SU-DHL-6 (cell line): ENCODE results near the gene RPS17.

Experiments
- H2AFZ ChIP-seq: fragments of 200-600 bp; sonication (generic); 2 replicates; pipeline ENCODE4 v1.6.1; 2014; ENCODE audit warnings: low read depth, mild to moderate bottlenecking, moderate library complexity, mixed read lengths, antibody characterized with exemption, low read length; ENCODE audit not compliant: severe bottlenecking
- H3F3A ChIP-seq: fragments of 200-600 bp; shearing (Covaris generic); 2 replicates; pipeline ENCODE4 v1.6.0; 2016; ENCODE audit warnings: antibody characterized with exemption, mild to moderate bottlenecking; ENCODE audit not compliant: insufficient read depth
- H3K27ac ChIP-seq: fragments of 200-600 bp; sonication (generic); 2 replicates; pipeline ENCODE4 v1.5.1; 2016; ENCODE audit warnings: low read depth, mild to moderate bottlenecking, low read length, moderate library complexity, mixed read lengths
- H3K27me3 ChIP-seq: fragments of 200-600 bp; sonication (generic), shearing (Covaris generic); 2 replicates; pipeline ENCODE4 v1.6.0; 2014; ENCODE audit warnings: mild to moderate bottlenecking, low read length
- H3K36me3 ChIP-seq: fragments of 200-600 bp; sonication (generic); 2 replicates; pipeline ENCODE4 v1.6.1; 2014; ENCODE audit warnings: mild to moderate bottlenecking, low read length, mixed read lengths
- H3K4me2 ChIP-seq: fragments of 300-600, 200-600 bp; shearing (Covaris generic), sonication (generic); 2 replicates; pipeline ENCODE4 v1.6.0; 2014; ENCODE audit warnings: low read length, low read depth, mild to moderate bottlenecking; ENCODE audit not compliant: poor library complexity, severe bottlenecking
- H3K4me3 ChIP-seq: fragments of 200-600 bp; sonication (generic); 2 replicates; pipeline ENCODE4 v1.5.1; 2014; ENCODE audit warnings: antibody characterized with exemption, low read length, mild to moderate bottlenecking, mixed read lengths; ENCODE audit not compliant: insufficient read depth, poor library complexity, severe bottlenecking
- H3K79me2 ChIP-seq: fragments of 200-600 bp; sonication (generic); 2 replicates; pipeline ENCODE4 v1.6.1; 2014; ENCODE audit warnings: mild to moderate bottlenecking, low read length, moderate library complexity; ENCODE audit not compliant: insufficient read depth
- H3K9ac ChIP-seq: fragments of 200-600 bp; sonication (generic); 2 replicates; pipeline ENCODE4 v1.7.0; 2014; ENCODE audit warnings: mild to moderate bottlenecking, low read length
- H3K9me2 ChIP-seq: fragments of 200-600 bp; sonication (generic); replicated peaks from 2 replicates; pipeline ENCODE4 v1.6.1; 2014; ENCODE audit warnings: low read length; ENCODE audit not compliant: insufficient read depth
- H3K9me3 ChIP-seq: fragments of 200-600 bp; sonication (generic); 2 replicates; pipeline ENCODE4 v1.6.1; 2014; ENCODE audit warnings: low read length, mixed read lengths; ENCODE audit not compliant: insufficient read depth
- H4K20me1 ChIP-seq: fragments of 200-600 bp; sonication (generic); 2 replicates; pipeline ENCODE4 v1.6.1; 2014; ENCODE audit warnings: low read depth, mild to moderate bottlenecking, antibody characterized with exemption, low read length, moderate library complexity, mixed read lengths
- CTCF ChIP-seq: fragments of 200-600 bp; sonication (generic); IDR thresholded peaks from one replicate; pipeline ENCODE4 v1.5.1; 2017; ENCODE audit warnings: antibody characterized with exemption, mild to moderate bottlenecking, low read length, moderate library complexity; ENCODE audit not compliant: insufficient read depth, poor library complexity, severe bottlenecking
- EZH2phosphoT487 ChIP-seq: fragments of 200-600 bp; sonication (generic), shearing (Covaris generic); conservative IDR thresholded peaks from 2 replicates; pipeline ENCODE4 v1.6.1; 2018; ENCODE audit warnings: mild to moderate bottlenecking, antibody characterized with exemption, low read length, moderate library complexity, mixed read lengths

Gene RPS17

DNA sequence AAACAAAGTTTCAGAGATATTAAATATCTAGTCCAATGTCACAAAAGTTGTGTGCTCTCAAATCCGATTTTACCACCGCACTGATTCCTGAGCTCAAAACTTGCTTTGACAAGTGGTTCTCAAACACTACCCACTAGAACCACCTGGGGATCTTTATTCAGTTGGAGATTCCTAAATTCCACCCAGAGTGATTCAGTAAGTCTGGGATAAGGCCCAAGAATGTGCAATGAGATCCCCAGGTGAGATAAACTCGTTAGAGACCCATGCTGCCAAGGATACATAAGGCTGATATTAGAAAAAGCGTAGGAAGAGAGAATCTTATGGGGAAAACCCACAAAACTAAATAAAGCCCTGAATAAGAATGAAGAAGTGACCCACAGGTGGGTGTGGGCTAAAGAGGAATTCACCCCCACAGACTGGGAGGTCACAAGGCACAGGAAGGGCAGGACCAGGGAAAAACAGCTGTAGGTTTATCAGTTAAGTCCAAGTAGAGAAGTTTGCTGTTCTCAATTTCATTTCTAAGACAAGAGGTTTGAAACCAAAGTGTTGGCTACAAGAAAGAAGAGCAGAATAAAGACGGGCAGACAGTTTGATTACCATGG is 11.5 kb upstream of the RPS17 start:
- Histone ChIP-seq H3K27ac (no peak overlapping the region), H2AFZ (no peak overlapping the region), H3K27me3 (no peaks in the 10 kb centered on the region), H4K20me1 (no peaks in the 10 kb centered on the region), H3K9ac (no peak overlapping the region), H3K79me2 (no peaks in the 10 kb centered on the region), H3K9me2 (no peaks in the 10 kb centered on the region), H3K36me3 (no peaks in the 10 kb centered on the region), H3K9me3 (no peaks in the 10 kb centered on the region), H3F3A (no peaks in the 10 kb centered on the region), H3K4me2 (no peak overlapping the region), H3K4me3 (no peak overlapping the region)
- TF ChIP-seq CTCF = no peak

GRCh38 chr15:82549199-82549665 is 9.0 kb upstream of the RPS17 start:
- Histone ChIP-seq H3K27me3 (no peaks in the 10 kb centered on the region), H3K4me2 (no peak overlapping the region), H3K4me3 (no peak overlapping the region), H3K9ac (no peak overlapping the region), H3K27ac (no peak overlapping the region), H3K9me3 (no peaks in the 10 kb centered on the region), H3K79me2 (no peaks in the 10 kb centered on the region), H4K20me1 (no peaks in the 10 kb centered on the region), H3K9me2 (no peaks in the 10 kb centered on the region), H3K36me3 (no peaks in the 10 kb centered on the region), H3F3A (no peaks in the 10 kb centered on the region), H2AFZ (no peak overlapping the region)
- TF ChIP-seq EZH2phosphoT487 = no peak
- TF ChIP-seq CTCF = no peak

DNA sequence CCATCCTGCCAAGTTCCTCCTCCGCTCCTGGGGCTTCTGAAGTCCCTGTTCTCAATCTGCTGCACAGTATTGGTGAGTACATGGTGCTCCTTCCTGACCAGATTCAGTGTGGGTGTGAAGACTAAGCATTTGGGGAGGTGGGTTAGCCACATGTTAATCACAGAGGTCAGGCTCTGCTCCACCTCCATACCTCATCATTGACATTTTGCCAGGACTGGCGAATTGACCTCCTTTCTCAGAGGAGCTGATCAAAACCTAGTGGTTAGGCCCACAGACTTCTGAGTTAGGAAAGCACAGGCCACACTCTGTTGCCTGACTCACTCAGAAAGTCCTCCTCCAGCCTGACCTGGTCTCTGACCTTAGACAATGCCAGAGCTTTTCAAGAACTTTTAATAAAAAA is 8.4 kb upstream of the RPS17 start:
- no peaks in the 10 kb centered on the region for H3K27me3 ChIP-seq

More for the DNA sequence above, 8.4 kb upstream of the RPS17 start:
- Histone ChIP-seq H2AFZ (no peak overlapping the region), H4K20me1 (no peaks in the 10 kb centered on the region), H3K27ac (no peak overlapping the region), H3K9me3 (no peaks in the 10 kb centered on the region), H3K9ac (no peak overlapping the region), H3K36me3 (no peaks in the 10 kb centered on the region), H3K4me3 (no peak overlapping the region), H3K9me2 (no peaks in the 10 kb centered on the region), H3K79me2 (no peaks in the 10 kb centered on the region), H3K4me2 (no peak overlapping the region), H3F3A (no peaks in the 10 kb centered on the region)
- TF ChIP-seq CTCF (no peak), EZH2phosphoT487 (no peak)
